B cell (primary cell): Measurements from ENCODE around the gene CD276.

Source experiments
- CTCF ChIP-seq: fragments of 200-600 bp; IDR thresholded peaks from one replicate; pipeline ENCODE4 v1.8.0; 2022; ENCODE audit warnings: antibody characterized with exemption, mild to moderate bottlenecking
- EZH2 ChIP-seq: IDR thresholded peaks from 2 replicates; pipeline ENCODE4 v1.6.1; 2012; ENCODE audit warnings: borderline replicate concordance, low read depth, mild to moderate bottlenecking, moderate library complexity, low read length; ENCODE audit not compliant: insufficient read depth, poor library complexity, severe bottlenecking

GRCh38 chr15:73648014-73648295 is 36.2 kb upstream of the CD276 start:
- TF ChIP-seq CTCF (no peak), EZH2 (no peak)
